ENCODE results near the gene OPCML.

DNA sequence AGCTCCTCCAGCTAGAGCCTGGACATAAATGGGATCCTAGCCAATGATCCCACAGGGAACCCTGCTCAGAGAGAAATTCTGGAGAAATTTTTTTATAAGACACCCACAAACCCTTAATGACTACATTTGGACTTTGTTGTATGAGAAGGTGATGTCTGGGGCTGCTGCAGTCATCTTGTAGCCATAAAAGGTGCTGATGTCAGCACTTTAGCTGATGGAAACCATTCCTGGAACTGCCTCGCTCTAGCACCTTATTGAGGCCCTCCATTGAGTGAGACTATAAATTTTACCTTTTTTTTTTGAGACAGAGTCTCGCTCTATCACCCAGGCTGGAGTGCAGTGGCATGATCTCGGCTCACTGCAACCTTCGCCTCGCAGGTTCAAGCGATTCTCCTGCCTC is 610.7 kb downstream of the OPCML start:
- TF ChIP-seq POLR2AphosphoS5 (IDR thresholded peaks at IDR 0.05; ENCODE audit: low read depth): no peak
- TF ChIP-seq, protein P1, sequence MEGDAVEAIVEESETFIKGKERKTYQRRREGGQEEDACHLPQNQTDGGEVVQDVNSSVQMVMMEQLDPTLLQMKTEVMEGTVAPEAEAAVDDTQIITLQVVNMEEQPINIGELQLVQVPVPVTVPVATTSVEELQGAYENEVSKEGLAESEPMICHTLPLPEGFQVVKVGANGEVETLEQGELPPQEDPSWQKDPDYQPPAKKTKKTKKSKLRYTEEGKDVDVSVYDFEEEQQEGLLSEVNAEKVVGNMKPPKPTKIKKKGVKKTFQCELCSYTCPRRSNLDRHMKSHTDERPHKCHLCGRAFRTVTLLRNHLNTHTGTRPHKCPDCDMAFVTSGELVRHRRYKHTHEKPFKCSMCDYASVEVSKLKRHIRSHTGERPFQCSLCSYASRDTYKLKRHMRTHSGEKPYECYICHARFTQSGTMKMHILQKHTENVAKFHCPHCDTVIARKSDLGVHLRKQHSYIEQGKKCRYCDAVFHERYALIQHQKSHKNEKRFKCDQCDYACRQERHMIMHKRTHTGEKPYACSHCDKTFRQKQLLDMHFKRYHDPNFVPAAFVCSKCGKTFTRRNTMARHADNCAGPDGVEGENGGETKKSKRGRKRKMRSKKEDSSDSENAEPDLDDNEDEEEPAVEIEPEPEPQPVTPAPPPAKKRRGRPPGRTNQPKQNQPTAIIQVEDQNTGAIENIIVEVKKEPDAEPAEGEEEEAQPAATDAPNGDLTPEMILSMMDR (IDR thresholded peaks at IDR 0.05; ENCODE audit: insufficient read depth, low read length): no peak
- no peak for TF ChIP-seq SPI1 (IDR thresholded peaks at IDR 0.05; ENCODE audit: borderline replicate concordance, low read depth)
- TF ChIP-seq, protein P2, sequence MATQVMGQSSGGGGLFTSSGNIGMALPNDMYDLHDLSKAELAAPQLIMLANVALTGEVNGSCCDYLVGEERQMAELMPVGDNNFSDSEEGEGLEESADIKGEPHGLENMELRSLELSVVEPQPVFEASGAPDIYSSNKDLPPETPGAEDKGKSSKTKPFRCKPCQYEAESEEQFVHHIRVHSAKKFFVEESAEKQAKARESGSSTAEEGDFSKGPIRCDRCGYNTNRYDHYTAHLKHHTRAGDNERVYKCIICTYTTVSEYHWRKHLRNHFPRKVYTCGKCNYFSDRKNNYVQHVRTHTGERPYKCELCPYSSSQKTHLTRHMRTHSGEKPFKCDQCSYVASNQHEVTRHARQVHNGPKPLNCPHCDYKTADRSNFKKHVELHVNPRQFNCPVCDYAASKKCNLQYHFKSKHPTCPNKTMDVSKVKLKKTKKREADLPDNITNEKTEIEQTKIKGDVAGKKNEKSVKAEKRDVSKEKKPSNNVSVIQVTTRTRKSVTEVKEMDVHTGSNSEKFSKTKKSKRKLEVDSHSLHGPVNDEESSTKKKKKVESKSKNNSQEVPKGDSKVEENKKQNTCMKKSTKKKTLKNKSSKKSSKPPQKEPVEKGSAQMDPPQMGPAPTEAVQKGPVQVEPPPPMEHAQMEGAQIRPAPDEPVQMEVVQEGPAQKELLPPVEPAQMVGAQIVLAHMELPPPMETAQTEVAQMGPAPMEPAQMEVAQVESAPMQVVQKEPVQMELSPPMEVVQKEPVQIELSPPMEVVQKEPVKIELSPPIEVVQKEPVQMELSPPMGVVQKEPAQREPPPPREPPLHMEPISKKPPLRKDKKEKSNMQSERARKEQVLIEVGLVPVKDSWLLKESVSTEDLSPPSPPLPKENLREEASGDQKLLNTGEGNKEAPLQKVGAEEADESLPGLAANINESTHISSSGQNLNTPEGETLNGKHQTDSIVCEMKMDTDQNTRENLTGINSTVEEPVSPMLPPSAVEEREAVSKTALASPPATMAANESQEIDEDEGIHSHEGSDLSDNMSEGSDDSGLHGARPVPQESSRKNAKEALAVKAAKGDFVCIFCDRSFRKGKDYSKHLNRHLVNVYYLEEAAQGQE (IDR thresholded peaks at IDR 0.05; ENCODE audit: insufficient replicate concordance, low read depth): no peak
- no peak for TF ChIP-seq GABPA (IDR thresholded peaks at IDR 0.05; ENCODE audit: low read depth)

Measured in HL-60 (cell line).